ENCODE data around the gene ARMC9. TPM values are rescaled to one million over a fixed set of nuclear protein-coding genes. Genes with fewer than 3 reads are reported as not detected.

ARMC9 gene
- total RNA-seq, 3 donors from 2014 or later = 10.9 to 32.2 (median 11.9) TPM

DNA sequence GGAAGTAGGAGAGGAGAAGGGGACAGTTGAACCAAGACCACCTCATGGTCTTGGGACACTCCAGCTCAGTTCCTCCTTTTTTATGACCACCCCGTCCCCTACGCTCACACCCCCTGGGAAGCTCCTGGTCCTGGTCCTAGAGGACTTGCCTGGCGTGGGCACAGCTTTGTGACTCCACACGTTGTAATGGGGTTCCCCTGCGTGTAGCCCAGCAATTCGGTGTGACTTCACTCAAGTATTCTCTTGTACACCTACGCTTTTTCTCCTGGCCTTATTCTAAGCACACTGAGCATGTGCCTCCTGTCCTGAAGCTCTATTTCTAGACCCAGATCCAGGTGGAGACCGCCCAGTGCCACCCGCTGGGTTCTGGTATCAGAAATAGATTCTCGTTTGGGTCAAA, 161.0 kb downstream of the ARMC9 start:
- Histone ChIP-seq H3K4me1 (ENCODE audit: low read depth) (no peaks in the 10 kb centered on the region), H3K4me3 (no peak overlapping the region), H3K36me3 (ENCODE audit: low read depth) (no peaks in the 10 kb centered on the region), H3K9me3 (no peaks in the 10 kb centered on the region)
- ATAC-seq (no peak), DNase-seq (no peak)
- intact Hi-C loops (cut with DNase I, micrococcal nuclease) = no loop called here
- TF ChIP-seq, protein P1, sequence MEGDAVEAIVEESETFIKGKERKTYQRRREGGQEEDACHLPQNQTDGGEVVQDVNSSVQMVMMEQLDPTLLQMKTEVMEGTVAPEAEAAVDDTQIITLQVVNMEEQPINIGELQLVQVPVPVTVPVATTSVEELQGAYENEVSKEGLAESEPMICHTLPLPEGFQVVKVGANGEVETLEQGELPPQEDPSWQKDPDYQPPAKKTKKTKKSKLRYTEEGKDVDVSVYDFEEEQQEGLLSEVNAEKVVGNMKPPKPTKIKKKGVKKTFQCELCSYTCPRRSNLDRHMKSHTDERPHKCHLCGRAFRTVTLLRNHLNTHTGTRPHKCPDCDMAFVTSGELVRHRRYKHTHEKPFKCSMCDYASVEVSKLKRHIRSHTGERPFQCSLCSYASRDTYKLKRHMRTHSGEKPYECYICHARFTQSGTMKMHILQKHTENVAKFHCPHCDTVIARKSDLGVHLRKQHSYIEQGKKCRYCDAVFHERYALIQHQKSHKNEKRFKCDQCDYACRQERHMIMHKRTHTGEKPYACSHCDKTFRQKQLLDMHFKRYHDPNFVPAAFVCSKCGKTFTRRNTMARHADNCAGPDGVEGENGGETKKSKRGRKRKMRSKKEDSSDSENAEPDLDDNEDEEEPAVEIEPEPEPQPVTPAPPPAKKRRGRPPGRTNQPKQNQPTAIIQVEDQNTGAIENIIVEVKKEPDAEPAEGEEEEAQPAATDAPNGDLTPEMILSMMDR (IDR thresholded peaks at IDR 0.05) = no peak

DNA sequence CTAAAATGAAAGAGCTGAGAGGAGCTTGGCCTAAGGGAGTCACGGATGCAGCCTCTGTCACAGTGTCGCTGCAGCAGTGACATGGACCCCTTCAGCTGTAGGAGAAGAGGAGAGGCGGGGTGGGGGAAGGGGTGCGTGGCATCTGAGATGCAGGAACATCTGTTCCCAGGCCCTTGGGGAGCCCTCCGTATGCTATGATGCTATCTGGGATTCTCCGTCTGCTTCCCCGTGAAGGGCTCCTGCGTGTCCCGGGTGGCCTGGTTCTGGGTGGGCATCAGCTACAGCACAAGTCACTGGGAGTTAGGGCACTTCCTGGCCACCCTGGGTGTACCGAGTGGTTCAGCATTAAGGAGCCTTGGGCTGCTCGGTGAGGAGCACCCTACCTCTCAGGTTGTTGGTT, 161.5 kb downstream of the ARMC9 start:
- DNase-seq (no peak), ATAC-seq (no peak)
- H3K9me3 ChIP-seq = no peaks in the 10 kb centered on the region
- no peak overlapping the region for H3K4me3 ChIP-seq
- TF ChIP-seq, protein P1 (IDR thresholded peaks at IDR 0.05) = no peak
- intact Hi-C loops (cut with DNase I, micrococcal nuclease) = no loop called here
- no peaks in the 10 kb centered on the region for H3K4me1 ChIP-seq (ENCODE audit: low read depth)
- H3K36me3 ChIP-seq (ENCODE audit: low read depth) = no peaks in the 10 kb centered on the region

DNA sequence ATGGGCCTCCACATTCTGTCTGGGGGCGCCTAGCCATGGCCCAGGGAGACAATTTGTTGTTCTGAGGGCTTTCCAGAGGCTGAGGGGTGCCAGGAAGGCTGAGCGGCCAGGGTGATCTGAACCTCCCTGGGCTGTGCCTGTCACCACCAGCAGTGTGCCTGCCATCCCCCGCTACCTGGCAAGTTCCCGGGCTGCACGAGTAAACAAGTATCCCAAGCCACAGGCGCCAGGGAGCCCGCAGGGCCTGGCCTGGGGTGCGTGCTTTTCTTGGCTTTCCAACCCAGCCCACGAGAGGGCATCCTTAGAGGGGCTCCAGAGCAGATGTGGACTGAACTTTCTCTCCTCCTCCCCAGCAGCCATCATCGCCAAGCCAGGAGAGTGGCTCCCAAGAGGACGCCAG, 162.0 kb downstream of the ARMC9 start:
- DNase-seq = no peak
- intact Hi-C loops (cut with DNase I, micrococcal nuclease) = no loop called here
- Histone ChIP-seq H3K9me3 (no peaks in the 10 kb centered on the region), H3K4me1 (ENCODE audit: low read depth) (no peaks in the 10 kb centered on the region), H3K4me3 (no peak overlapping the region), H3K36me3 (ENCODE audit: low read depth) (no peaks in the 10 kb centered on the region)
- no peak for ATAC-seq
- TF ChIP-seq, protein P1 (IDR thresholded peaks at IDR 0.05) = no peak

DNA sequence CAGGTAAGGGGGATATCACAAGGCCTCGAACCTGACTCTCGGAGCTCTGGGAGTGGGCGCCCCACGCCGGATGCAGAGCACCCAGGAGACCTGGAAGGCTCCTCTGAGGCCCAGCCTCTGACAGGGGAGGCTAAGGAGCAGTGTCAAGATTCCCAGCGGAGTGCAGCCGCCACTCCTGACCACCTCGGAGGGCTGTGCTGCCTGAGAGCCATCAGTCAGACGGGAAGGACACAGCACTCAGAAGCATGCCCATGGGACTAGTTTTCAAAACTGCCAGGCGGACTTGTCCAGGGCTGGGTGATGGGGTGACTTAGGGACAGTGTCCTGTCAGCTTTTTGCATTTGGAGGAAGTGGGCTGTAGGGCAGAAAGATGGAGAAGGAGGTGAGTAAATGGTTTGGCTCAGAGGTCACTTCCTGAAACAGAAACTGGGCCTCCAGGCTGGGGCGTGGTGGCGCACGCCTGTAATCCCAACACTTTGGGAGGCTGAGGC, 162.5 kb downstream of the ARMC9 start:
- no peak for ATAC-seq

DNA sequence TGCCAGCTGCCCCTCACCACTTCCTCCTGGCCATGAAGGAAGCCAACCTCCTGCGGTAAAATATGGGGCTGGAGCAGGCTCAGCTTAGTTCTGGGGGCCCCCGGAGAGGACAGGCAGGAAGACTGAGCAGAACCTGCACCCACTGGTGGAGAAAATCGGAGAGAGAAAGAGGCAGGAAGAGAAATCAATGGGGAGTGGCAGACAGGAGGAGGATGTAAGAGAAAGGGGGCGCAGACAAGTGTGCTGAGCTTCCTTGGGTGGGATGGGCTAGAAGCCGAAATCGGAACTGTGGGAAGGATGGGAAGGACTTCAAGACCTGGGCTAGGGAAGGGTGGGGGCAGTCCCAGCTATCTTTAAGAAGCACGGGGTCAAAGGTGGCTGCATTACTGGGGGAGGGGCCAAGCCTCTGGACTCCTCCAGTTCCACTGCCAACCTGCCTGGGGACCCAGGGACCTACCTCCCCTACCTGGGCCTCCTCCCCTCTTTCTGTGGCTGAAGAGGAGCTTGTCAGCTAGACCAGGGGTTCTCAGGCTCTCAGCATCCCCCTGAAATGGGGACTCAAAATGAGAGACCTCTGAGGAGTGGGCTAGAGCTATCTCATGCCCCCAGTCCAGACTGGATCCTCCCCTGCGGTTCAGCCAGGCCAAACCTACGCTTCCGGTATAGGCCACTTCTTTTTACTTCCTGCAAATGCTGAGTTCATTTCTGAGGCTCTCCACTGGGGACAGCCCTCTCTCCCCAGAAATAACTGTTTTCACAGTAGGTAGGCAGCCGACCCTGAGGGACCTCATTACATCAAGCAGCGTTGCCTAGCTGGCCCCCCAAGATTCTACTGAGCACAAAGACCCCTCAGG, 163.5 kb downstream of the ARMC9 start:
- Histone ChIP-seq H3K9me3 (no peaks in the 10 kb centered on the region), H3K4me1 (ENCODE audit: low read depth) (no peaks in the 10 kb centered on the region), H3K36me3 (ENCODE audit: low read depth) (no peaks in the 10 kb centered on the region), H3K4me3 (no peak overlapping the region)
- TF ChIP-seq, protein P1 (IDR thresholded peaks at IDR 0.05) = no peak
- intact Hi-C loops (cut with DNase I, micrococcal nuclease) = no loop called here
- DNase-seq (no peak), ATAC-seq (no peak)

More for the DNA sequence above, 162.5 kb downstream of the ARMC9 start:
- H3K4me3 ChIP-seq = no peak overlapping the region
- no peak for DNase-seq
- TF ChIP-seq, protein P1 (IDR thresholded peaks at IDR 0.05) = no peak
- intact Hi-C loops (cut with DNase I, micrococcal nuclease) = no loop called here
- no peaks in the 10 kb centered on the region for H3K9me3 ChIP-seq
- no peaks in the 10 kb centered on the region for H3K4me1 ChIP-seq (ENCODE audit: low read depth)
- H3K36me3 ChIP-seq (ENCODE audit: low read depth) = no peaks in the 10 kb centered on the region
